Panc1 (cell line): ENCODE measurements around the gene FAM53A.

ENCODE experiments used
- CTCF ChIP-seq: fragments of 450-650 bp; IDR thresholded peaks from 2 replicates; pipeline ENCODE4 v1.5.1; 2017; ENCODE audit warnings: mild to moderate bottlenecking
- POLR2AphosphoS5 ChIP-seq: IDR thresholded peaks from 2 replicates; pipeline ENCODE4 v1.6.1; 2012; ENCODE audit warnings: mild to moderate bottlenecking, low read depth, low read length, moderate library complexity
- TCF7L2 ChIP-seq: IDR thresholded peaks from 2 replicates; pipeline ENCODE4 v1.6.1; 2011; ENCODE audit warnings: mild to moderate bottlenecking, low read depth, low read length, inconsistent platforms

- no peak for TF ChIP-seq CTCF
- no peak for TF ChIP-seq POLR2AphosphoS5
- no peak for TF ChIP-seq TCF7L2
These were observed 53.8 kb downstream of the FAM53A start for GRCh38 chr4:1630266-1630665.
